ENCODE results near the gene FRAT2. TPM values are rescaled to one million over a fixed set of nuclear protein-coding genes. Genes with fewer than 3 reads are reported as not detected.

The FRAT2 gene
- 15.6 TPM for total RNA-seq

- peak; percentile 91 for DNase-seq (ENCODE audit: low read depth in 2 of 3, low spot score in 2 of 3)
Measured at GRCh38 chr10:97334370-97335175, at the start of gene FRAT2. FRAT2 (minus strand) TSS chr10:97334729; CDS start chr10:97334572, 157 bp downstream.

- DNase-seq (ENCODE audit: low read depth in 2 of 3, low spot score in 2 of 3) = no peak
Measured at GRCh38 chr10:97384156-97384555, 49.6 kb upstream of the FRAT2 start.

GRCh38 chr10:97383159-97383558, 48.6 kb upstream of the FRAT2 start:
- no peak for DNase-seq (ENCODE audit: low read depth in 2 of 3, low spot score in 2 of 3)

- DNase-seq (ENCODE audit: low read depth in 2 of 3, low spot score in 2 of 3) = no peak
Measured at GRCh38 chr10:97381626-97382025, 47.1 kb upstream of the FRAT2 start.

GRCh38 chr10:97380516-97380915, 46.0 kb upstream of the FRAT2 start:
- DNase-seq (ENCODE audit: low read depth in 2 of 3, low spot score in 2 of 3) = no peak

- DNase-seq (ENCODE audit: low read depth in 2 of 3, low spot score in 2 of 3) = no peak
Measured at GRCh38 chr10:97378933-97379921, 44.7 kb upstream of the FRAT2 start.

GRCh38 chr10:97376413-97376812, 41.9 kb upstream of the FRAT2 start:
- DNase-seq (ENCODE audit: low read depth in 2 of 3, low spot score in 2 of 3) = no peak

GRCh38 chr10:97373456-97373855, 38.9 kb upstream of the FRAT2 start:
- no peak for DNase-seq (ENCODE audit: low read depth in 2 of 3, low spot score in 2 of 3)

- DNase-seq (ENCODE audit: low read depth in 2 of 3, low spot score in 2 of 3) = no peak
Measured at GRCh38 chr10:97372233-97372875, 37.8 kb upstream of the FRAT2 start.

- DNase-seq (ENCODE audit: low read depth in 2 of 3, low spot score in 2 of 3) = no peak
Measured at GRCh38 chr10:97371696-97372095, 37.2 kb upstream of the FRAT2 start.

- DNase-seq (ENCODE audit: low read depth in 2 of 3, low spot score in 2 of 3) = no peak
Measured at GRCh38 chr10:97367126-97367649, 32.7 kb upstream of the FRAT2 start.

GRCh38 chr10:97366572-97366971, 32.0 kb upstream of the FRAT2 start:
- DNase-seq (ENCODE audit: low read depth in 2 of 3, low spot score in 2 of 3) = no peak

- peak in 2 of 3 donors; percentile 62 to 78 for DNase-seq (ENCODE audit: low read depth in 2 of 3, low spot score in 2 of 3)
Measured at GRCh38 chr10:97365761-97366351, 31.3 kb upstream of the FRAT2 start.

- DNase-seq (ENCODE audit: low read depth in 2 of 3, low spot score in 2 of 3) = no peak
Measured at GRCh38 chr10:97363071-97363470, 28.5 kb upstream of the FRAT2 start.

GRCh38 chr10:97362310-97363033, 27.9 kb upstream of the FRAT2 start:
- DNase-seq (ENCODE audit: low read depth in 2 of 3, low spot score in 2 of 3) = no peak

GRCh38 chr10:97361537-97361901, 27.0 kb upstream of the FRAT2 start:
- no peak for DNase-seq (ENCODE audit: low read depth in 2 of 3, low spot score in 2 of 3)

GRCh38 chr10:97360705-97361536, 26.4 kb upstream of the FRAT2 start:
- DNase-seq (ENCODE audit: low read depth in 2 of 3, low spot score in 2 of 3) = no peak

- no peak for DNase-seq (ENCODE audit: low read depth in 2 of 3, low spot score in 2 of 3)
Measured at GRCh38 chr10:97358781-97359180, 24.3 kb upstream of the FRAT2 start.

- no peak for DNase-seq (ENCODE audit: low read depth in 2 of 3, low spot score in 2 of 3)
Measured at GRCh38 chr10:97358349-97358748, 23.8 kb upstream of the FRAT2 start.
